SH-SY5Y (cell line): ENCODE results near the gene TMEM117.

Source experiments
- GATA2 ChIP-seq: IDR thresholded peaks from 2 replicates; pipeline ENCODE4 v1.6.1; 2011; ENCODE audit warnings: mild to moderate bottlenecking, low read depth, low read length
- GATA3 ChIP-seq: IDR thresholded peaks from 2 replicates; pipeline ENCODE4 v1.6.1; 2011; ENCODE audit warnings: low read depth, mild to moderate bottlenecking, low read length, moderate library complexity

- TF ChIP-seq GATA2 (no peak), GATA3 (no peak)
Measured at GRCh38 chr12:44076871-44077270, 241.0 kb downstream of the TMEM117 start.
